DND-41 (cell line): ENCODE data around the gene TEDC1.

ENCODE experiments used
- ATAC-seq: fragments of 200-7000 bp; cut with Tn5 transposase; 3 replicates; pipeline ENCODE4 v1.9.1; 2021; ENCODE audit warnings: low read depth; ENCODE audit not compliant: insufficient read depth
- DNase-seq: peaks from one replicate; pipeline ENCODE4 v3.0.0-alpha.2; 2020
- H2AFZ ChIP-seq: 2 replicates; pipeline ENCODE4 v1.6.0; 2012; ENCODE audit warnings: low read depth, low read length
- H3K27ac ChIP-seq: 2 replicates; pipeline ENCODE4 v1.5.1; 2012; ENCODE audit warnings: low read length, inconsistent platforms
- H3K27me3 ChIP-seq: fragments of 200-600 bp; sonication (generic); 2 replicates; pipeline ENCODE4 v1.6.0; 2012; ENCODE audit warnings: low read length, mild to moderate bottlenecking, inconsistent platforms; ENCODE audit not compliant: insufficient read depth, poor library complexity
- H3K36me3 ChIP-seq: 2 replicates; pipeline ENCODE4 v1.5.1; 2012; ENCODE audit warnings: low read length, inconsistent platforms; ENCODE audit not compliant: insufficient read depth
- H3K4me1 ChIP-seq: 2 replicates; pipeline ENCODE4 v1.5.1; 2012; ENCODE audit warnings: mild to moderate bottlenecking, low read length; ENCODE audit not compliant: insufficient read depth
- H3K4me2 ChIP-seq: 2 replicates; pipeline ENCODE4 v1.6.0; 2012; ENCODE audit warnings: mild to moderate bottlenecking, moderate library complexity, low read length, inconsistent platforms; ENCODE audit not compliant: insufficient read depth
- H3K4me3 ChIP-seq, 2 experiments: fragments of 200-600 bp in 1 of 2; shearing (Covaris generic) in 1 of 2; 2 replicates each; pipeline ENCODE4 v1.5.1; 2012 to 2016; ENCODE audit warnings: inconsistent platforms in 2 of 2, low read length in 2 of 2, mild to moderate bottlenecking in 2 of 2, low read depth in 1 of 2, moderate library complexity in 1 of 2
- H3K79me2 ChIP-seq: 2 replicates; pipeline ENCODE4 v1.6.0; 2012; ENCODE audit warnings: low read length, inconsistent platforms; ENCODE audit not compliant: insufficient read depth
- H3K9ac ChIP-seq: 2 replicates; pipeline ENCODE4 v1.6.0; 2012; ENCODE audit warnings: low read depth, mild to moderate bottlenecking, inconsistent platforms, low read length, moderate library complexity
- H3K9me3 ChIP-seq: 2 replicates; pipeline ENCODE4 v1.5.1; 2012; ENCODE audit warnings: low read length, moderate library complexity, mild to moderate bottlenecking, inconsistent platforms; ENCODE audit not compliant: insufficient read depth, severe bottlenecking
- H4K20me1 ChIP-seq: 2 replicates; pipeline ENCODE4 v1.6.0; 2012; ENCODE audit warnings: low read length; ENCODE audit not compliant: insufficient read depth
- CTCF ChIP-seq: IDR thresholded peaks from 2 replicates; pipeline ENCODE4 v1.5.1; 2012; ENCODE audit warnings: borderline replicate concordance, low read length, moderate library complexity, mild to moderate bottlenecking; ENCODE audit not compliant: poor library complexity, severe bottlenecking; ENCODE audit errors: extremely low read depth
- EZH2 ChIP-seq: IDR thresholded peaks from 3 replicates; pipeline ENCODE4 v1.6.1; 2012; ENCODE audit warnings: borderline replicate concordance, low read depth, mild to moderate bottlenecking, moderate library complexity, low read length, inconsistent platforms; ENCODE audit not compliant: severe bottlenecking

TEDC1 gene

DNA sequence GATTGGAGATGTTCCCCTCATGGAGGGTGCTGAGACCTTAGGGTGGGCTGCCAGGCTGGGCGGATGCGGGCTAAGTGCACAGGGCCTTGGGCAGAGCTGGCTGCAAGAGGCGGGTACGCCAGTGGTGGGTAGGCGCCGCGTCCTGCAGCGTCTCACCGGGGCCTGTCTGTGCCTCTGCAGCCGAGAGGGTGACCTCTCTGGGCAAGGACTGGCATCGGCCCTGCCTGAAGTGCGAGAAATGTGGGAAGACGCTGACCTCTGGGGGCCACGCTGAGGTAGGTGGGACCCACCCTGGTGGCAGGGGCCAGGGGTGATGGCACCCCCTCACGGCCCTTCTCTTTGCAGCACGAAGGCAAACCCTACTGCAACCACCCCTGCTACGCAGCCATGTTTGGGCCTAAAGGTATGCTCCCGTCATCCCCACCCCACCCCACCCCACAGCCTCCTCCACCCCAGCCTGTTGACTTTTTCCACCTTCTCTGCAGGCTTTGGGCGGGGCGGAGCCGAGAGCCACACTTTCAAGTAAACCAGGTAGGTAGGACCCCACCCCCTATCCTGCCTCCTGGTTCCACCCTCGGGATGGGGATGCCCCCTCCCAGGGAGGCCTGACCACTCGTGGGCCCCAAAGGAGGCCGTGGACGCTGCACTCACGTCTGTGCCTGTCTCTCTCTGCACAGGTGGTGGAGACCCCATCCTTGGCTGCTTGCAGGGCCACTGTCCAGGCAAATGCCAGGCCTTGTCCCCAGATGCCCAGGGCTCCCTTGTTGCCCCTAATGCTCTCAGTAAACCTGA lies 2.9 kb upstream of the TEDC1 start:
- H3K27me3 ChIP-seq = no peaks in the 10 kb centered on the region
- H3K4me2 ChIP-seq = peak overlapping the region; percentile 47
- H3K4me1 ChIP-seq = peaks cover 40% of the 10 kb centered on the region
- no peak overlapping the region for H3K27ac ChIP-seq
- no peak overlapping the region for H2AFZ ChIP-seq
- no peak for ATAC-seq
- H3K36me3 ChIP-seq = peaks cover 15% of the 10 kb centered on the region
- H3K9ac ChIP-seq = peak overlapping the region; percentile 30; the same call in 1 of the 2 replicates
- TF ChIP-seq EZH2 = no peak
- no peak for TF ChIP-seq CTCF
- no peaks in the 10 kb centered on the region for H3K9me3 ChIP-seq
- peaks cover 13% of the 10 kb centered on the region for H3K79me2 ChIP-seq
- peaks cover 15% of the 10 kb centered on the region for H4K20me1 ChIP-seq
- no peak overlapping the region for H3K4me3 ChIP-seq
- no peak for DNase-seq

GRCh38 chr14:105488781-105489541 lies 2.1 kb upstream of the TEDC1 start:
- Histone ChIP-seq H3K9me3 (no peaks in the 10 kb centered on the region), H3K4me2 (peak overlapping the region; percentile 82), H3K27me3 (no peaks in the 10 kb centered on the region), H2AFZ (no peak overlapping the region), H3K9ac (peak overlapping the region; percentile 91), H4K20me1 (peaks cover 20% of the 10 kb centered on the region), H3K4me3 (peak overlapping the region in 1 of 2 experiments; percentile 68; a peak in 3 of 4 replicates), H3K79me2 (peaks cover 13% of the 10 kb centered on the region), H3K4me1 (peaks cover 45% of the 10 kb centered on the region), H3K27ac (peak overlapping the region; percentile 84), H3K36me3 (peaks cover 20% of the 10 kb centered on the region)
- ATAC-seq (no peak), DNase-seq (no peak)
- TF ChIP-seq EZH2 (no peak), CTCF (no peak)

- ATAC-seq (peak; percentile 53), DNase-seq (peak; percentile 95)
- Histone ChIP-seq H3K79me2 (peaks cover 13% of the 10 kb centered on the region), H3K4me3 (peak overlapping the region; percentile 35 to 68; a peak in 3 of 4 replicates), H3K36me3 (peaks cover 27% of the 10 kb centered on the region), H4K20me1 (peaks cover 27% of the 10 kb centered on the region), H3K9ac (peak overlapping the region; percentile 91), H3K27ac (peak overlapping the region; percentile 84), H3K4me1 (peaks cover 45% of the 10 kb centered on the region), H3K27me3 (no peaks in the 10 kb centered on the region), H3K4me2 (peak overlapping the region; percentile 82), H2AFZ (peak overlapping the region; percentile 77), H3K9me3 (no peaks in the 10 kb centered on the region)
- TF ChIP-seq CTCF = peak; percentile 86
- no peak for TF ChIP-seq EZH2
Observed at GRCh38 chr14:105489542-105490266, 1.3 kb upstream of the TEDC1 start.
